ENCODE measurements around the gene JARID2. TPM values are rescaled to one million over a fixed set of nuclear protein-coding genes. Genes with fewer than 3 reads are reported as not detected.
"Not testable (repeated sequence)": the region's sequence is repeated elsewhere in the genome, so short reads cannot be mapped to it uniquely, and the experiment has no call there.

The JARID2 gene
- total RNA-seq, 1 donor from 2014 or later: 11.7 TPM

GRCh38 chr6:15415622-15416021, 169.8 kb downstream of the JARID2 start:
- DNase-seq (ENCODE audit: low read depth in 2 of 2): not testable (repeated sequence)

- DNase-seq (ENCODE audit: low read depth in 2 of 2): no peak
Measured at GRCh38 chr6:15416932-15417509, 171.2 kb downstream of the JARID2 start.

GRCh38 chr6:15417811-15418210, 171.9 kb downstream of the JARID2 start:
- no peak for DNase-seq (ENCODE audit: low read depth in 2 of 2)

- no peak for DNase-seq (ENCODE audit: low read depth in 2 of 2)
Measured at GRCh38 chr6:15419493-15419892, 173.6 kb downstream of the JARID2 start.

GRCh38 chr6:15420959-15421438, 175.1 kb downstream of the JARID2 start:
- peak in 1 of 2 donors; percentile 60 for DNase-seq (ENCODE audit: low read depth in 2 of 2)

- no peak for DNase-seq (ENCODE audit: low read depth in 2 of 2)
Measured at GRCh38 chr6:15421945-15422733, 176.3 kb downstream of the JARID2 start.

- no peak for DNase-seq (ENCODE audit: low read depth in 2 of 2)
Measured at GRCh38 chr6:15423286-15423993, 177.6 kb downstream of the JARID2 start.

- no peak for DNase-seq (ENCODE audit: low read depth in 2 of 2)
Measured at GRCh38 chr6:15425947-15426346, 180.1 kb downstream of the JARID2 start.

- DNase-seq (ENCODE audit: low read depth in 2 of 2): no peak
Measured at GRCh38 chr6:15426395-15426794, 180.5 kb downstream of the JARID2 start.

- DNase-seq (ENCODE audit: low read depth in 2 of 2): no peak
Measured at GRCh38 chr6:15426901-15427300, 181.0 kb downstream of the JARID2 start.

- DNase-seq (ENCODE audit: low read depth in 2 of 2): peak; percentile 67
Measured at GRCh38 chr6:15427331-15428070, 181.6 kb downstream of the JARID2 start.

GRCh38 chr6:15429141-15430110, 183.6 kb downstream of the JARID2 start:
- DNase-seq (ENCODE audit: low read depth in 2 of 2): no peak

- no peak for DNase-seq (ENCODE audit: low read depth in 2 of 2)
Measured at GRCh38 chr6:15430186-15430585, 184.3 kb downstream of the JARID2 start.

GRCh38 chr6:15430931-15431405, 185.1 kb downstream of the JARID2 start:
- DNase-seq (ENCODE audit: low read depth in 2 of 2): no peak

- DNase-seq (ENCODE audit: low read depth in 2 of 2): no peak
Measured at GRCh38 chr6:15431762-15432483, 186.1 kb downstream of the JARID2 start.

GRCh38 chr6:15433511-15433861, 187.6 kb downstream of the JARID2 start:
- no peak for DNase-seq (ENCODE audit: low read depth in 2 of 2)

GRCh38 chr6:15434263-15434662, 188.4 kb downstream of the JARID2 start:
- DNase-seq (ENCODE audit: low read depth in 2 of 2): peak; percentile 29 to 40

GRCh38 chr6:15434823-15435380, 189.0 kb downstream of the JARID2 start:
- DNase-seq (ENCODE audit: low read depth in 2 of 2): no peak

- peak in 1 of 2 donors; percentile 38 for DNase-seq (ENCODE audit: low read depth in 2 of 2)
Measured at GRCh38 chr6:15435468-15435867, 189.6 kb downstream of the JARID2 start.

Data from lung microvascular endothelial cell (primary cell).